HG03571 (cell line): ENCODE measurements around the gene SPI1.
"Not testable (repeated sequence)": the region's sequence is repeated elsewhere in the genome, so short reads cannot be mapped to it uniquely, and the experiment has no call there.

Experiments used
- ATAC-seq: cut with Tn5 transposase; IDR thresholded peaks from one replicate; pipeline ENCODE4 v1.9.1; 2021; ENCODE audit not compliant: unreplicated experiment

SPI1 gene

DNA sequence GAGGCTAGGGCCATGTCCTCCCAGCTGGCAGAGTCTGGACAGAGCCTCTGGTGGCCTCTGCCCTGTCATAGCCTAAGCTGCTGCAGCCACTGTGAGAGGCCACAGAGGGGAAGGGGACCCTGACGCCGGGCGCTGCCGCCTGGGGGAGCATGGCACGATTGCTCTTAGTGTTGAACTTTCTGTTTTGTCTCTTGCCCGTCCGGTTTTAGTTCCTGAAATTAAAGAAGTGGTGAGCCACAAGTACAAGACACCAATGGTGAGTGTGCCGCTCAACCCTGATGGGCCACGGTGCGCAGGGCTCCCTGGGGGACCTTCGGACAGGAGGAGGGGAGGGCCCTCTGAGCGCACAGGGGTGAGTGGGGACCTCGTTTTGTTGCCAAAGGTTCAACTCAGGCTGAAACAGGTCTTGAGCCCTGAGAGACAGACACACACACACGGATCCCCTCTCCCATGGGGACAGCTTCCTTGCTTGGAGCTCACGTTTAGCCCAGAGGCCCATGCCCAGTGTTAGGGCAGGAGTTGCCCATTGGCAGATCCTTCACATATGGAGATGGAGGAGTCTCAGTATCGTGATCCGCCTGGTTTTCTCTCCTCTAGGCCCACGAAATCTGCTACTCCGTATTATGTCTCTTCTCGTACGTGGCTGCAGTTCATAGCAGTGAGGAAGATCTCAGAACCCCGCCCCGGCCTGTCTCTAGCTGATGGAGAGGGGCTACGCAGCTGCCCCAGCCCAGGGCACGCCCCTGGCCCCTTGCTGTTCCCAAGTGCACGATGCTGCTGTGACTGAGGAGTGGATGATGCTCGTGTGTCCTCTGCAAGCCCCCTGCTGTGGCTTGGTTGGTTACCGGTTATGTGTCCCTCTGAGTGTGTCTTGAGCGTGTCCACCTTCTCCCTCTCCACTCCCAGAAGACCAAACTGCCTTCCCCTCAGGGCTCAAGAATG, 49.6 kb downstream of the SPI1 start:
- peak; percentile 60 for ATAC-seq

- ATAC-seq, result no peak
These were observed 50.4 kb downstream of the SPI1 start for GRCh38 chr11:47327949-47328348.

DNA sequence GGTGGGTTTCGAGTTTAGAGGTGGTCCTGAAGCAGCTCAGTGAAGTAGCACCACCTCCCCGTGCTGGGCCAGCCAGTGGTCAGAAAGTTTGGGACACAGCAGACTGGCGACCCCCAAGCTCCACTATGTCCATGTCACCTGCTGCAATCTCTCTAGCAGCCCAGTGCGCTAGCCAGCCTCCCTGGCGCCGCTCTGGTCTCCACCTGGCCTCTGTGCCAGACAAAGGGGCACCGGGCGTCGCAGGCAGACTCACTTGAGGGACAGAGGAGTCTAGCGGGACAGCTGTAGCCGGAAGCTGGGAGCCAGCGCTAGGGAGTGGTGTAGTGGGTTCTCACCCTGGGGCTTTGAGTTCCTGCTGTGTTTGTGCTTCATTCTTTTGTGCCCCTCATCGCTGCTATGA, 51.3 kb downstream of the SPI1 start:
- no peak for ATAC-seq

DNA sequence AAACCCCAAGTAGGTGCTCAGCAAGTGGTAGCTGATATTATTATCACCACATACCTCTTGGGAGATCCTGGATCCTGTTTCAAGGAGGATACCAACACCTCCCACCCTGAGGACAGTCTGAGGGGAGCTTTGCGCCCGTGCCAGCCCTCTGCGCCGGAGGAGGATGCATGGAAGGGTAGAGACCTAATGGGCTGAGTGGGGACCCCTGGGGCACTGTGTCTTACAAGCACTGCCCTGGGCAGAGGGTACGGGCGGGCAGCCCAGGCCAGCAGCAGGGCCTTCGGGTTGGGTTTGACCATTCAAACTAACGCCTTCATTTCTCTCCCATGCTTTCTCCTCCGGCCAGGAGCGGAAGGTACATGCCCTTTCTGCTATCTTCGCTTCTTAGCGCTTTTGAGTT, 52.1 kb downstream of the SPI1 start:
- ATAC-seq, result no peak

GRCh38 chr11:47325271-47326041, 52.9 kb downstream of the SPI1 start:
- ATAC-seq, result no peak

GRCh38 chr11:47324520-47324919, 53.8 kb downstream of the SPI1 start:
- no peak for ATAC-seq

GRCh38 chr11:47318166-47318565, 60.2 kb downstream of the SPI1 start:
- no peak for ATAC-seq

DNA sequence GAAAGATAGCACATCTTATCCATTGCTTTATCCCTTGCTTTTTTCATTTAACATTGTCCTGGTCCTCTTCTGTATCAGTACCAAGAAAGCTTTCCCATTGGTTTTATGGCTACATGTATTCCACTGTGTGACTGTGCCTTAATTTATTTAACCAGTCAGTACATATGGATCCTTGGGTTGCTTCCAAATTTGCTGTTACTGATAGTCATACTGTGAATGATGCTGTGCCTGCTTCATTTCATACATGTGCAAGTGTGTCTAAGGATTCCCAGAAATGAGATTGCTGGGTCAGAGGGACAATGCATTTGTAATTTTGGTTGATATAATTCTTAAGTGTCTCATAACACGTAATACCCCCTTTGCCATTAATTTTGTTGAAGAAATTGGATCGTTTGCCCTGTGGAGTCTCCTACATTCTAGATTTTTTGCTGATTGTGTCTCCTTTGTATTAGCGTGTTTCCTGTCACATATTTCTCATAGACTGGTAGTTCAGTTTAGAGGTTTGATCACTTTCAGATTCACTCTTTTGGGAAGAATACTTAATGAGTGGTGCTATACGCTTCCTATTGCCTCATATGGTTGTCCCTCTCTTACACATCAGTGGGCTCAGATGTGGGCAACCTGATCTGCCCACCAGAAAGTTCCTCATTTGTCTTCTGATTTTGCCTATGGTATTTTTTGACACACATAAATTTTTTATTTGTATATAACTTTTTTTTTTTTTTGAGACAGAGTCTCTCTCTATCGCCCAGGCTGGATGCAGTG, 61.1 kb downstream of the SPI1 start:
- ATAC-seq, result no peak

DNA sequence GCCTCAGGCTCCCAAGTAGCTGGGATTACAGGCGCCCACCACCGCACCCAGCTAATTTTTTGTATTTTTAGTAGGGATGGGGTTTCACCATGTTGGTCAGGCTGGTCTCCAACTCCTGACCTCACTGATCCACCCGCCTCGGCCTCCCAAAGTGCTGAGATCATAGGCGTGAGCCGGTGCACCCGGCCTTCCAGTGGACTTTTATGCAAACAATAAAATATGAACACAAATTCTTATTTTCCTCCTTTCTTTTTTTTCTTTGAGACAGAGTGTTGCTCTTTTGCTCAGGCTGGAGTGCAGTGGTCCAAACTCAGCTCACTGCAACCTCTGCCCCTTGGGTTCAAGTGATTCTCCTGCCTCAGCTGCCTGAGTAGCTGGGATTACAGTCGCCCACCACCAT, 61.8 kb downstream of the SPI1 start:
- not testable (repeated sequence) for ATAC-seq

DNA sequence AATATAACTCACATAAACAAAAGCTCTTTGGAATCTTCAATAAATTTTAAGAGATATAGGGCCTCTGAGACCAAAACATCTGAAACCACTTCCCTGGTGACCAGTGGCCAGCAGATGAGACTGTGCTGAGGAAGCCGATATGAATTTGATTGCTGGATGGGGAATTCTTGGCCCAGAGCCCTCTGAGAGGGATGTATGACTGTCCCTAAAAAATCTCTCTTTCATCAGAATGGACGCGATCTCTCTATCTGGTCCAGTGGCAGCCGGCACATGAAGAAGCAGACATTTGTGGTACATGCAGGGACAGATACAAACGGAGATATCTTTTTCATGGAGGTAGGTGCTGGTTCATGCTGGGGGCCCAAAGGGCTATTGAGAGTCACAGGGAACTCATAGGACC, 63.4 kb downstream of the SPI1 start:
- no peak for ATAC-seq

GRCh38 chr11:47308050-47308823, 70.1 kb downstream of the SPI1 start:
- ATAC-seq, result no peak

GRCh38 chr11:47306484-47306844, 71.9 kb downstream of the SPI1 start:
- no peak for ATAC-seq

GRCh38 chr11:47305734-47306483, 72.4 kb downstream of the SPI1 start:
- ATAC-seq, result no peak
